HL-60 (cell line): Measurements from ENCODE around the gene ENPP3.

ENCODE experiments used
- DNase-seq, 2 experiments: peaks; one replicate each; pipeline ENCODE4 v3.0.0-alpha.2; 2010 to 2020; ENCODE audit warnings: low read depth in 1 of 2, low spot score in 1 of 2
- H3K27ac ChIP-seq: fragments of 250-450 bp; sonication (Bioruptor Pico); replicated peaks from 2 replicates; pipeline ENCODE4 v1.5.1; 2020; ENCODE audit warnings: mild to moderate bottlenecking, moderate library complexity
- H3K27me3 ChIP-seq: fragments of 250-450 bp; sonication (Bioruptor Pico); 2 replicates; pipeline ENCODE4 v1.5.1; 2021; ENCODE audit warnings: mild to moderate bottlenecking, moderate library complexity; ENCODE audit not compliant: insufficient read depth, poor library complexity, severe bottlenecking
- H3K4me3 ChIP-seq: replicated peaks from 2 replicates; pipeline ENCODE4 v1.5.1; 2011; ENCODE audit warnings: mild to moderate bottlenecking, control low read depth, low read length; ENCODE audit not compliant: insufficient read depth
- GABPA ChIP-seq: IDR thresholded peaks from 2 replicates; pipeline ENCODE4 v1.6.1; 2012; ENCODE audit warnings: low read depth
- POLR2AphosphoS5 ChIP-seq: IDR thresholded peaks from 2 replicates; pipeline ENCODE4 v1.6.1; 2012; ENCODE audit warnings: low read depth
- SPI1 ChIP-seq: IDR thresholded peaks from 2 replicates; pipeline ENCODE4 v1.6.1; 2012; ENCODE audit warnings: low read depth, mild to moderate bottlenecking, borderline replicate concordance
- TF ChIP-seq, protein P1 (sequence below): IDR thresholded peaks from one replicate; pipeline ENCODE4 v1.5.1; 2011; ENCODE audit warnings: low read length, control low read depth, inconsistent platforms; ENCODE audit not compliant: insufficient read depth
- TF ChIP-seq, protein P2 (sequence below): IDR thresholded peaks from 2 replicates; pipeline ENCODE4 v1.6.1; 2012; ENCODE audit warnings: low read depth; ENCODE audit not compliant: insufficient replicate concordance

ENPP3 gene

DNA sequence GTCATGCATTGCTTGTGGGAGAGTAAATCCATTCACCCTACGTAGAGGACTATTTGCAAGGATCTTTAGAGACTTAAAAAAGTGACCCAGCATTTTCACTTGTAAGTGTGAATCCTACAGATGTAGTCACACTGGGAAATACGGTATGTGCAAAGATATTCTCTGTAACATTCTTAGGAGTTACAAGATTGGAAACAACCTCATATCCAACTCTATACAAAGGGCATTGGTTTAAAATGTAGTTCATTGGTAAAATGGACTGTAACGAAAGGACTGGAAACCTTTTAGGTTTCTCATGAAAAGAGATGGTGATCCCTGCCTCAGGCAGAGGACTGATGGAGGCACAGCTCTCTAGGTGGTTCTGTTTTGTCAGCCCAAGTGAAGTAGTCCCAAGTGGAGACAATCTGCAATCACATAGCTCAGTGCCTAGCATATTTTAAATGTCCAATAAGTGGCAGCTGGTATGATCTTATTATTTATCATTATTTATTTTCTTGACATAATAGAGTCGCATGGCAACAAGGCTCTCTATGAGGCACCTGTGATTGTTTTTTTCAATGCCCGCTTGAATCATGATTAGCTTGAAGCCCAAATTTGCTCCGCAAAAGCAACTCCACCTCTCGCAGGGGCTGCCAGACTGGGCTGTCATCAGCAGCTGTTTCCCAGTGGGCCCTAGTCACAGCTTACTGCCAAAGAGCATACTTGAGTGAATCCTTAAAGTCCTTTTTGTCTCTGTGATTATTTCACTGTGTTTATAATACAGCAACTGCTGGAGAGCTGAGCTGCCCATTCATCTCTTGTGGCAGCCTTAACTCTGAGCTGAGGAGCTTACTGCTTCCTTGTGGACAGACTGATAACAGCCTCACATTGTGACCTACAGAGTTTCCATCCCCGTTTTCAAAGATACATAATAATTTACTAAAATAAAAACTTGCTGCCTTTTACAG, 150.9 kb downstream of the ENPP3 start:
- TF ChIP-seq, protein P1, sequence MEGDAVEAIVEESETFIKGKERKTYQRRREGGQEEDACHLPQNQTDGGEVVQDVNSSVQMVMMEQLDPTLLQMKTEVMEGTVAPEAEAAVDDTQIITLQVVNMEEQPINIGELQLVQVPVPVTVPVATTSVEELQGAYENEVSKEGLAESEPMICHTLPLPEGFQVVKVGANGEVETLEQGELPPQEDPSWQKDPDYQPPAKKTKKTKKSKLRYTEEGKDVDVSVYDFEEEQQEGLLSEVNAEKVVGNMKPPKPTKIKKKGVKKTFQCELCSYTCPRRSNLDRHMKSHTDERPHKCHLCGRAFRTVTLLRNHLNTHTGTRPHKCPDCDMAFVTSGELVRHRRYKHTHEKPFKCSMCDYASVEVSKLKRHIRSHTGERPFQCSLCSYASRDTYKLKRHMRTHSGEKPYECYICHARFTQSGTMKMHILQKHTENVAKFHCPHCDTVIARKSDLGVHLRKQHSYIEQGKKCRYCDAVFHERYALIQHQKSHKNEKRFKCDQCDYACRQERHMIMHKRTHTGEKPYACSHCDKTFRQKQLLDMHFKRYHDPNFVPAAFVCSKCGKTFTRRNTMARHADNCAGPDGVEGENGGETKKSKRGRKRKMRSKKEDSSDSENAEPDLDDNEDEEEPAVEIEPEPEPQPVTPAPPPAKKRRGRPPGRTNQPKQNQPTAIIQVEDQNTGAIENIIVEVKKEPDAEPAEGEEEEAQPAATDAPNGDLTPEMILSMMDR = no peak
- TF ChIP-seq, protein P2, sequence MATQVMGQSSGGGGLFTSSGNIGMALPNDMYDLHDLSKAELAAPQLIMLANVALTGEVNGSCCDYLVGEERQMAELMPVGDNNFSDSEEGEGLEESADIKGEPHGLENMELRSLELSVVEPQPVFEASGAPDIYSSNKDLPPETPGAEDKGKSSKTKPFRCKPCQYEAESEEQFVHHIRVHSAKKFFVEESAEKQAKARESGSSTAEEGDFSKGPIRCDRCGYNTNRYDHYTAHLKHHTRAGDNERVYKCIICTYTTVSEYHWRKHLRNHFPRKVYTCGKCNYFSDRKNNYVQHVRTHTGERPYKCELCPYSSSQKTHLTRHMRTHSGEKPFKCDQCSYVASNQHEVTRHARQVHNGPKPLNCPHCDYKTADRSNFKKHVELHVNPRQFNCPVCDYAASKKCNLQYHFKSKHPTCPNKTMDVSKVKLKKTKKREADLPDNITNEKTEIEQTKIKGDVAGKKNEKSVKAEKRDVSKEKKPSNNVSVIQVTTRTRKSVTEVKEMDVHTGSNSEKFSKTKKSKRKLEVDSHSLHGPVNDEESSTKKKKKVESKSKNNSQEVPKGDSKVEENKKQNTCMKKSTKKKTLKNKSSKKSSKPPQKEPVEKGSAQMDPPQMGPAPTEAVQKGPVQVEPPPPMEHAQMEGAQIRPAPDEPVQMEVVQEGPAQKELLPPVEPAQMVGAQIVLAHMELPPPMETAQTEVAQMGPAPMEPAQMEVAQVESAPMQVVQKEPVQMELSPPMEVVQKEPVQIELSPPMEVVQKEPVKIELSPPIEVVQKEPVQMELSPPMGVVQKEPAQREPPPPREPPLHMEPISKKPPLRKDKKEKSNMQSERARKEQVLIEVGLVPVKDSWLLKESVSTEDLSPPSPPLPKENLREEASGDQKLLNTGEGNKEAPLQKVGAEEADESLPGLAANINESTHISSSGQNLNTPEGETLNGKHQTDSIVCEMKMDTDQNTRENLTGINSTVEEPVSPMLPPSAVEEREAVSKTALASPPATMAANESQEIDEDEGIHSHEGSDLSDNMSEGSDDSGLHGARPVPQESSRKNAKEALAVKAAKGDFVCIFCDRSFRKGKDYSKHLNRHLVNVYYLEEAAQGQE = no peak
- TF ChIP-seq SPI1 = no peak
- TF ChIP-seq GABPA = no peak
- no peak for TF ChIP-seq POLR2AphosphoS5
- Histone ChIP-seq H3K4me3 (no peak overlapping the region), H3K27ac (no peak overlapping the region), H3K27me3 (no peaks in the 10 kb centered on the region)
- no peak for DNase-seq

DNA sequence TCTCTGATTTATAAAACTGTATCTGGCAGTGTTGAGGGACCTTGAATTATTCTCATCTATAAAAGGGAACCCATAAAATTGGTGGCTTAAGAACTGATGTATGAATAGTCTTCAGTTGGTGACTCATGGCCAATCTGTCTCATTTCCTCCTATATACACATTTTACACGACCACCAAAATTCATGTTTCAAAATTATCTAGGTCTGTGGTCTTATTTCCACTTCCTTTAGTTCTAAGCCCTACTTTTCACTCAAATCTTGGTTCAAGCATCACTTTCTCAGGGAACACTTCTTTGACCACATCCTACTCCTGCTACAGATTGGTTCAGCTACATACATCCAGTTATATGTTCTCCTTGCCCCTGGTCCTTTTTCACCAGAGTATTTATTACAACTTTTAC, 152.1 kb downstream of the ENPP3 start:
- no peak for TF ChIP-seq SPI1
- TF ChIP-seq, protein P1 = no peak
- no peak for TF ChIP-seq GABPA
- TF ChIP-seq, protein P2 = no peak
- H3K4me3 ChIP-seq = no peak overlapping the region
- H3K27me3 ChIP-seq = no peaks in the 10 kb centered on the region
- no peak for DNase-seq
- H3K27ac ChIP-seq = no peak overlapping the region

DNA sequence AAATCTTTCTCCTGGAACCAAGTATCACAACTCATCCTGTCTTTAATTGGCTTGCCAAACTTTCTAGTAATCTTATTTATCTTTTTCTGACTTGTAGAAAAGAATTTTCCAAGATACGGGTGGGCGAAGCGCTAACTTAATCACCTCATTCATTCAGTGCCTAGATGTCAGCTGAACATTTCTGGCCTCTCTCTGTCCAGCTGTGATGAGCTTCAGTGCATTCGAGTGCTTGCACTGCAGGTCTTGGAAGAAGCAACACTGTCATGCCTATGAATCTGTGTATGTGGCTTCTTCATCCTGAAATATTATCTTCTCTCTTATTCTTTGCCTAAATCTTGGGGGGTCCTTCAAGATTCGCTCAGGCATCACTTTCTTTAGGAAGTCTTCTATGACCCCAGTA, 154.4 kb downstream of the ENPP3 start:
- TF ChIP-seq GABPA (no peak), SPI1 (no peak), POLR2AphosphoS5 (no peak)
- TF ChIP-seq, protein P1 = no peak
- TF ChIP-seq, protein P2 = no peak
- H3K4me3 ChIP-seq = no peak overlapping the region
- H3K27me3 ChIP-seq = no peaks in the 10 kb centered on the region
- no peak overlapping the region for H3K27ac ChIP-seq
- DNase-seq = no peak
